A549 (cell line): ENCODE results near the gene ZBTB16.

Source experiments
- CBX8 ChIP-seq: fragments of 200-600 bp; sonication (generic); IDR thresholded peaks from 2 replicates; pipeline ENCODE4 v1.6.1; 2016
- CTCF ChIP-seq: fragments of >200 bp; sonication (Bioruptor Twin); formaldehyde crosslinking; IDR thresholded peaks from 3 replicates; pipeline ENCODE4 v1.5.1; 2016
- HEYL ChIP-seq: fragments of 250-450 bp; sonication (Bioruptor Pico); IDR thresholded peaks from 2 replicates; pipeline ENCODE4 v1.8.0; 2021; ENCODE audit warnings: mild to moderate bottlenecking, moderate library complexity
- HOXB5 ChIP-seq: fragments of 250-450 bp; sonication (Bioruptor Pico); IDR thresholded peaks from 2 replicates; pipeline ENCODE4 v1.5.0; 2020; ENCODE audit warnings: mild to moderate bottlenecking, moderate library complexity
- MAX ChIP-seq: IDR thresholded peaks from 2 replicates; pipeline ENCODE4 v1.6.1; 2012
- PHF8 ChIP-seq: fragments of 200-600 bp; sonication (generic); IDR thresholded peaks from 2 replicates; pipeline ENCODE4 v1.6.1; 2016; ENCODE audit warnings: low read depth, mild to moderate bottlenecking, antibody characterized with exemption, moderate library complexity, borderline replicate concordance
- POLR2A ChIP-seq: IDR thresholded peaks from 2 replicates; pipeline ENCODE4 v1.6.1; 2012; ENCODE audit warnings: mild to moderate bottlenecking, low read length
- TF ChIP-seq, protein P1 (sequence below): fragments of 200-600 bp; sonication (generic); IDR thresholded peaks from 2 replicates; pipeline ENCODE4 v1.6.1; 2016; ENCODE audit warnings: antibody characterized with exemption, mild to moderate bottlenecking, moderate library complexity

DNA sequence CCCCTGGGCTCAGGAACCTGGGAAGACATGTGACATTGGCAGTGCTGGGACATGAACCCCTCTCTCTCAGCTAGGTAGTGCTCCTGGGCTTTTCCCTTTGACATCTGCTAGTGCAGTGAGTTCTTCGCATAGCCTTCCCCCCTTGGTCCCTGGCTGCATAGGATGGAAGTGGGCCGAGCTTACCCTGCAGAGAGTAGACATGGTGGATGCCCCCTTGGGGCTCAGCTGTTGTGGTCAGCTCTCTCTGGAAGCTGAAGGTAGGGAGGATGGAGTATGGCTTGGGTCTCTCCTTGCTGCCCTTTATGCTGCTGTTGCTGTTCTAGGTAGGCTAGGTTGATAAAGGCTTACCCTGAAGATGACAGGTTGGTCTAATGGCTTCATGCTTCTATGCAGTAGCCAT, 92.1 kb downstream of the ZBTB16 start:
- TF ChIP-seq CBX8 = no peak
- no peak for TF ChIP-seq POLR2A
- TF ChIP-seq CTCF = no peak
- no peak for TF ChIP-seq MAX
- TF ChIP-seq, protein P1, sequence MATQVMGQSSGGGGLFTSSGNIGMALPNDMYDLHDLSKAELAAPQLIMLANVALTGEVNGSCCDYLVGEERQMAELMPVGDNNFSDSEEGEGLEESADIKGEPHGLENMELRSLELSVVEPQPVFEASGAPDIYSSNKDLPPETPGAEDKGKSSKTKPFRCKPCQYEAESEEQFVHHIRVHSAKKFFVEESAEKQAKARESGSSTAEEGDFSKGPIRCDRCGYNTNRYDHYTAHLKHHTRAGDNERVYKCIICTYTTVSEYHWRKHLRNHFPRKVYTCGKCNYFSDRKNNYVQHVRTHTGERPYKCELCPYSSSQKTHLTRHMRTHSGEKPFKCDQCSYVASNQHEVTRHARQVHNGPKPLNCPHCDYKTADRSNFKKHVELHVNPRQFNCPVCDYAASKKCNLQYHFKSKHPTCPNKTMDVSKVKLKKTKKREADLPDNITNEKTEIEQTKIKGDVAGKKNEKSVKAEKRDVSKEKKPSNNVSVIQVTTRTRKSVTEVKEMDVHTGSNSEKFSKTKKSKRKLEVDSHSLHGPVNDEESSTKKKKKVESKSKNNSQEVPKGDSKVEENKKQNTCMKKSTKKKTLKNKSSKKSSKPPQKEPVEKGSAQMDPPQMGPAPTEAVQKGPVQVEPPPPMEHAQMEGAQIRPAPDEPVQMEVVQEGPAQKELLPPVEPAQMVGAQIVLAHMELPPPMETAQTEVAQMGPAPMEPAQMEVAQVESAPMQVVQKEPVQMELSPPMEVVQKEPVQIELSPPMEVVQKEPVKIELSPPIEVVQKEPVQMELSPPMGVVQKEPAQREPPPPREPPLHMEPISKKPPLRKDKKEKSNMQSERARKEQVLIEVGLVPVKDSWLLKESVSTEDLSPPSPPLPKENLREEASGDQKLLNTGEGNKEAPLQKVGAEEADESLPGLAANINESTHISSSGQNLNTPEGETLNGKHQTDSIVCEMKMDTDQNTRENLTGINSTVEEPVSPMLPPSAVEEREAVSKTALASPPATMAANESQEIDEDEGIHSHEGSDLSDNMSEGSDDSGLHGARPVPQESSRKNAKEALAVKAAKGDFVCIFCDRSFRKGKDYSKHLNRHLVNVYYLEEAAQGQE = no peak
- no peak for TF ChIP-seq HOXB5
- TF ChIP-seq HEYL (CRISPR knock-in tag) = no peak
- TF ChIP-seq PHF8 = no peak
